ENCODE data around the gene SLC16A9. TPM values are rescaled to one million over a fixed set of nuclear protein-coding genes. Genes with fewer than 3 reads are reported as not detected.
A peak's percentile ranks its signal among the peaks of the same experiment; 100 is the strongest.

SLC16A9 gene
- total RNA-seq, 2 experiments from 2014 or later, result 0.16 TPM; not detected in 1

DNA sequence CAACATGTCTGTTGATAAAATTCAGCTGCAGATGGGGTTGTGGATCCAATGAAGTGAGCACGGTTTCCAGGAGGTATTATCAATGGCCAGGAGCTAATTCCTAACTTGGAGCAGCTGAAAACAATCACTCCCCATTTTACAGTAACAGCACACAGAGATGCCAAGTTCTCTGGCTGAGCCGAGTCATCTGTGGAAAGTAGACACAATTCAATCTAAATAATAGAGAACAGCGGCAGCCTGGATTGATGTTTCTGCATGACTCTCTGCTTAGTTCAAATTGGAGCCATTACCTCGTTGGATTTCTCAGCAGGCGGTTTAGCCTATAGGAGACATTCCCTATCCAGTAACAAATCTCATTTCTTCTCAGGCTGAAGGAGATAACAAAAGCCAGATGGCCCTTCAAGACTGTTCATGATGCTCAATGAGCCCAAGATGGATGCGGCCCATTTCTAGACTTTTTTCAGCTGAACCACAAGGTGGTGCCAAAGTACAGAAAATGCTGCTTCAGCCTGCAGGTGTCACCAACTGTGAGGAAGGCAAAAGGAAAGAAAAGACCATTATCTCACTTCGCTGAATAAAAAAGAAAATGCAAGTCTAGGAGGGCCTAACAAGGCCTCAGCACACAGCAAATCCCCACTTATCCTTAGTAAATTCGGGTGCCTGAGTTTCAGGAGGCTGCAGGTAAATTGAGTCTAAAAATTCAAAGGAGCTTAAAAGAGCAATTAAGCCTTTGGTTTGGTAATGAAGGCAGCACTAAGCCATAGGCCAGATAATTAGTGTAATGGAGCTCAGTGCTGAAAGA lies 83.7 kb downstream of the SLC16A9 start:
- no peak overlapping the region for H3K27ac Mint-ChIP-seq
- CTCF ChIA-PET, result interaction anchor here (0.6 to 2.1 kb wide), 19 partner anchors 15 to 584 kb away, joined by 3 to 9 read pairs (median 4); partner anchors contain the start of gene CCDC6
- H3K36me3 Mint-ChIP-seq, result no peaks in the 10 kb centered on the region
- ATAC-seq, result peak; percentile 83
- DNase-seq, result peak; percentile 54
- no peak overlapping the region for H3K4me3 Mint-ChIP-seq
- H3K27me3 Mint-ChIP-seq, result peaks cover 16% of the 10 kb centered on the region
- peaks cover 4% of the 10 kb centered on the region for H3K4me1 Mint-ChIP-seq
- no peaks in the 10 kb centered on the region for H3K9me3 Mint-ChIP-seq (ENCODE audit: low read depth)

DNA sequence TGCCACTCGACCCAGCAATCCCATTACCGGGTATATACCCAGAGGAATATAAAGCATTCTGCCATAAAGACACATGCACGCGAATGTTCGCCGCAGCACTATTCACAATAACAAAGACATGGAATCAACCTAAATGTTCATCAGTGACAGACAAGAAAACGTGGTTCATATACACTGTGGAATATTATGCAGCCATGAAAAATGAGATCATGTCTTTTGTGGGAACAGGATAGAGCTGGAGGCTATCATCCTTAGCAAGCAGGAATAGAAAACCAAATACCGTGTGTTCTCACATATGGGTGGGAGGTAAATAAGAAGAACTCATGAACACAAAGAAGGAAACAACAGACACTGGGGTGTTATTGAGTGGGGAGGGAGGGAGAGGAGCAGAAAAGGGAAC lies 84.7 kb downstream of the SLC16A9 start:
- Mint-ChIP-seq H3K36me3 (no peaks in the 10 kb centered on the region), H3K4me3 (no peak overlapping the region), H3K27ac (no peak overlapping the region), H3K4me1 (peaks cover 4% of the 10 kb centered on the region), H3K9me3 (ENCODE audit: low read depth) (no peaks in the 10 kb centered on the region), H3K27me3 (peaks cover 18% of the 10 kb centered on the region)
- DNase-seq, result no peak
- ATAC-seq, result no peak
- CTCF ChIA-PET, result interaction anchor here (0.9 to 2.1 kb wide), 6 partner anchors 14 to 673 kb away, joined by 3 to 8 read pairs (median 4); no protein-coding TSS in a partner anchor

DNA sequence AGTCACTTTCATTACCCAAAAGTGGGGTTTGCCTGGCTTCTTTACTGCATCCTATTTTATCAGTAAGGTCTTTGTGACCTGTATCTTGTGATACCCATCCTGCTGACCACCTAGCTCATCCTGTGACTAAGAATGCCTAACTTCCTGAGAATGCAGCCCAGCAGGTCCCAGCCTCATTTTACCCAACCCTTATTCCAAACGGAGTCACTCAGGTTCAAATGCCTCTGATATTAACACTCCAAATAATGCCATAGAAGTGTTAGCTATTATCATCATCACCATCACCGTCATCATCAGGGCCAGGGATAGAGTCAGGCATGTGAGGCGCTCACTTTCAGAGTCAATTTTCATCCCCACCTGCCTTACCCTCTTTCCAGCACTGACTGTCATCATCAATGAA lies 85.5 kb downstream of the SLC16A9 start:
- Mint-ChIP-seq H3K36me3 (no peaks in the 10 kb centered on the region), H3K27ac (no peak overlapping the region), H3K27me3 (peaks cover 13% of the 10 kb centered on the region), H3K4me1 (peaks cover 4% of the 10 kb centered on the region), H3K9me3 (ENCODE audit: low read depth) (no peaks in the 10 kb centered on the region), H3K4me3 (no peak overlapping the region)
- DNase-seq, result no peak
- ATAC-seq, result no peak
- CTCF ChIA-PET, result interaction anchor here (0.9 to 1.5 kb wide), 2 partner anchors 207 to 672 kb away, joined by 3 to 5 read pairs; no protein-coding TSS in a partner anchor

DNA sequence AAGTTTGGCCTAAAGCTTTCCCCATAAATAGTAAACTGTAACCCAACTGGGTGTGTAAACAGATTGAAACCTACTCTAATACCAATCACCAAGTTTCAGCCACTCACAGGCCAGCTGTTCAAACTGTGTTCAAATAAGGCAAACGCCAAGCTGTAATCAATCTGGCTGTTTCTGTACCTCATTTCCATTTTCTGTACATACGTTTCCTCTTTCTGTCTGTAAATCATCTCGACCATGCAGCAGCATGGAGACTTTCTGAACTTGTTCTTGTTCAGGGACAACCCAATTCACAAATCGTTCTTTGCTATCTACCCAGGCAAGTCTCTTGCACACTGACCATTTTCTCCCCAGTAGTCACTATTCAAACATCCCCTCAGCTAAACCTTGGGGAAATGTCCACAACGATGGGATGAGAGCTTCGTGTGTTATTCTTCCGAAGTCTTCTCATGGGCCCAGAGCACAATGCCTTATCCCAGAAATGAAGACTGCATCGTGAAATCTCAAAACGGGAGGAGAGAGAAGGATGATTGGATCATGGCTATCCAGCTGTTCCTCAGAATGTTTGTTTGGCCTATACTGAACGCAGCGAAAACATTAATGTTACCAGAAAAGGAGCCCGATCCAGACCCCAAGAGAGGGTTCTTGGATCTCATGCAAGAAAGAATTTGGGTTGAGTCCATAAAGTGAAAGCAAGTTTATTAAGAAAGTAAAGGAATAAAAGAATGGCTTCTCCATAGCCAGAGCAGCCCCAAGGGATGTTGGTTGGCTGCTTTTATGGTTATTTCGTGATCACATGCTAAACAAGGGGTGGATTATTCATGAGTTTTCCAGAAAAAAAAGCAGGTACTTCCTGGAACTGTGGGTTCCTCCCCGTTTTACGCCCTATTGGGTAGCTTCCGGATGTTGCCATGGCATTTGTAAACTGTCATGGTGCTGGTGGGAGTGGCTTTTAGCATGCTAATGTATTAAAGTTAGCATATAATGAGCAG lies 86.2 kb downstream of the SLC16A9 start:
- Mint-ChIP-seq H3K27me3 (peaks cover 10% of the 10 kb centered on the region), H3K36me3 (no peaks in the 10 kb centered on the region), H3K4me3 (no peak overlapping the region), H3K27ac (no peak overlapping the region), H3K9me3 (ENCODE audit: low read depth) (no peaks in the 10 kb centered on the region), H3K4me1 (peaks cover 4% of the 10 kb centered on the region)
- ATAC-seq (no peak), DNase-seq (no peak)
- CTCF ChIA-PET, result interaction anchor here (0.9 to 1.6 kb wide), 10 partner anchors 43 to 848 kb away, joined by 3 to 9 read pairs (median 3); no protein-coding TSS in a partner anchor

DNA sequence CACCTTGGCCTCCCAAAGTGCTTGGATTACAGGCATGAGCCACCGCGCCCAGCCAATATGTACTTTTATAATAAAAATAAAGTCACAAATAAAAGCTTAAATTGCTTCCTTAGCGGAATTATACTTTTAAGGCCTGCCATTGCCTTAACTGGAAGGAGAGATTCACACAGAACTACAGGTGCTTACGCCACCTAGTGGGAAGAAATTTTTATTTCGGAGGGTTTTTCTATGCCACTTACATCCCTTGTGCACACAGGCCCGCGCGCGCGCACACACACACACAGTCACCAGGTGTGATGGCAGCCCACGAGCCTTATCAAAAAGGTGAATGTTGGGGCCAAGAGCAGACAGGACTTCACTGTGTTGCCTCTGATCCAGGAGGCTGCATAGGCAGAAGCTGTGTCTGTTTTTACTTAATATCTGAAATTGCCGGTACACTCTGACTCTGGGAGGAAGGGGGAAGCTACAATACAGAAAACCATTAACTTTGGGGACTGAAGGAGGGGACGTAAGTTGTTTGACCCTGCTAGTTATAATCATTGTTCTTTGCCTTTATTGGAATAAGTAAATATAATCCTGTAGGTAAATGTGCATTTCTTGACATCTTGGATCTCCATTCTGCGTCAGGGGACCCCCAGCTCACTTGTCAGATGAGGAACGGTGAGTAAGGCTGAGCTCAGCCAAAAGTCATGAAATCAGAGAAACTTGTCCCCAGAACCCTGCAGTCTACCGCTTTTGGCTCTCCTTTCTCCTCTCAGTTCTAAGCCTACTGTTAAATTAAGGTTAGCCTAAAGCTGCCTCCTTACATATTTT lies 87.1 kb downstream of the SLC16A9 start:
- peaks cover 11% of the 10 kb centered on the region for H3K27me3 Mint-ChIP-seq
- no peak overlapping the region for H3K4me3 Mint-ChIP-seq
- H3K4me1 Mint-ChIP-seq, result peaks cover 4% of the 10 kb centered on the region
- H3K9me3 Mint-ChIP-seq (ENCODE audit: low read depth), result no peaks in the 10 kb centered on the region
- CTCF ChIA-PET, result interaction anchor here (0.7 to 1.6 kb wide), 10 partner anchors 44 to 847 kb away, joined by 3 to 9 read pairs (median 3); no protein-coding TSS in a partner anchor
- H3K27ac Mint-ChIP-seq, result no peak overlapping the region
- DNase-seq, result peak; percentile 42
- H3K36me3 Mint-ChIP-seq, result no peaks in the 10 kb centered on the region
- ATAC-seq, result peak; percentile 36

DNA sequence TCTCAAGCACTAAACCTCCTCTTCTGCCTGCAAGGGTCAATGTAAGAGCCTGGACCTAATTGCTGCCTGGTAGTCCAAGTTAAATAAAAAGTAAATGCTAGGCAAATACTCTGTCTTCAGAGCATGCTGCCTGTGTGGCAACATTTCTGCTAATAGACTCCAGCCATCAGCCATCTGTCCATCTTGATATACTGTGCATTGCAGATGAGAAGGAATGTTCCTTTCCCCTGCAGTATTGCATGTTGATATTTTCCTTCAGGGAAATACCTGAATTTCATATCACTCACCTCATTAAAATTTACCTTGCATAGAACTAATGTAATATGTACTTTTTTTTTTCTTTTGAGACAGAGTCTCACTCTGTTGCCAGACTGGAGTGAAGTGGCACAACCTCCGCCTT lies 87.9 kb downstream of the SLC16A9 start:
- no peak overlapping the region for H3K4me3 Mint-ChIP-seq
- CTCF ChIA-PET, result interaction anchor here (0.7 to 1.6 kb wide), 6 partner anchors 45 to 670 kb away, joined by 3 to 4 read pairs (median 3); no protein-coding TSS in a partner anchor
- no peak overlapping the region for H3K27ac Mint-ChIP-seq
- H3K9me3 Mint-ChIP-seq (ENCODE audit: low read depth), result no peaks in the 10 kb centered on the region
- peaks cover 4% of the 10 kb centered on the region for H3K4me1 Mint-ChIP-seq
- ATAC-seq, result no peak
- DNase-seq, result no peak
- H3K27me3 Mint-ChIP-seq, result peaks cover 13% of the 10 kb centered on the region
- H3K36me3 Mint-ChIP-seq, result no peaks in the 10 kb centered on the region

DNA sequence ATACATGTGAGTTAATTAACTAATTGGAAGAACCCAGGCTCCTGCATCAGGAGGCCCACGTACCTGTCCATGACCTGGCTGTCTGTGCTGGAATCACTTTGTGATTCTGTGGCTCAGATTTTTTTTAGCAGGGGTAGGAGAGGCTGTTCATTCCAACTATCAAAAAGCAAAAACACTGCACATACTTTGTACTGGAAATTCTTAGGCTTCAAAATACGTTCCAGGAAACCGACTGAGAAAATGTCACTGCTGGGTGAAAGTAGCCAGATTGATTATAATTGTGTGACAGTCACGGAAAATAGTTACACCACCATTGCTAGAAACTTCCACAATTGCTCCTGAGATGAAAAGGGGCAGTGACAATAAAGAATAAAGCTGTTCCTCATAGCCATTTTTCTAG lies 91.0 kb downstream of the SLC16A9 start:
- Mint-ChIP-seq H3K27ac (no peak overlapping the region), H3K36me3 (no peaks in the 10 kb centered on the region), H3K4me1 (no peaks in the 10 kb centered on the region), H3K4me3 (no peak overlapping the region), H3K27me3 (peaks cover 13% of the 10 kb centered on the region), H3K9me3 (ENCODE audit: low read depth) (no peaks in the 10 kb centered on the region)
- no peak for DNase-seq
- no peak for ATAC-seq
- CTCF ChIA-PET, result no interaction called here

DNA sequence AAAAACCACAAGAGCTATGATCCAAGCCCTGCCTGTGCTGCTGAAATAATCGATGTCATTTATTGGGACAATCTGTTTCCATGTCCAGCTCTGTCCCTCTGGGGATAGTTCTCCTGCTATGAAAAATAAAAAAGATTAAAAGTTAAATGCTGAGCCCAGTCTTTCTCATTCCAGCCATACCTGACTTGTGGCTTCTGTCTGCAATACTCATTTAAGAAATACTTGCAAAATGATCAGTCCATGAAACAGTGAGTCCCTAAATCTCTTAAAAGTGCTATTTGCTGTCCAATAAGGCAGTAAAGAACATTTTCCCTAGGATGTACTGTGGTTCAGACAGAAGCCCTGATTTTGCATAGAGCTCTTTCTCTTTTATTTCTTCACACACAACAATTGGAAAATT lies 91.7 kb downstream of the SLC16A9 start:
- Mint-ChIP-seq H3K27me3 (peaks cover 13% of the 10 kb centered on the region), H3K36me3 (no peaks in the 10 kb centered on the region), H3K9me3 (ENCODE audit: low read depth) (no peaks in the 10 kb centered on the region), H3K4me1 (no peaks in the 10 kb centered on the region), H3K27ac (no peak overlapping the region), H3K4me3 (no peak overlapping the region)
- no peak for ATAC-seq
- CTCF ChIA-PET, result no interaction called here
- DNase-seq, result no peak

DNA sequence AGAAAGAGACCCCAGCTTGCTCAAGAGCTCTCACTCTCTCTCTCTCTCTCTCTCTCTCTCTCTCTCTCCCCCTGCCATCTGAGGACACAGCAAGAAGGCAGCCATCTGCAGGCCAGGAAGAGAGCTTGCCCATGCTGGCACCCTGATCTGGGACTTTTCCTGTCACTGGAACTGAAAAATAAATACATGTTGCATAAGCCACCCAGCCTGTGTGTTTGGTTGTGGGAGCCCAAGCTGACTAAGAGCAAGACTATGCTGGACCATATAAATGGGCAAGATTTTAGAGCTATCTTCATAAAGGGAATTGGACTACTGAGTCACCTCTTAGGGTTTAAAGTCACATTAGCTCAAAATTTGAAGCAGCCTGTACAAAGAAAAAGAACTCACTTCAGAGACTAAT lies 98.6 kb downstream of the SLC16A9 start:
- H3K36me3 Mint-ChIP-seq, result no peaks in the 10 kb centered on the region
- H3K27ac Mint-ChIP-seq, result no peak overlapping the region
- H3K4me1 Mint-ChIP-seq, result no peaks in the 10 kb centered on the region
- H3K4me3 Mint-ChIP-seq, result no peak overlapping the region
- DNase-seq (no peak), ATAC-seq (no peak)
- peaks cover 6% of the 10 kb centered on the region for H3K27me3 Mint-ChIP-seq
- CTCF ChIA-PET, result interaction anchor here (1.2 kb wide), 1 partner anchor 14 kb away, joined by 5 read pairs; no protein-coding TSS in a partner anchor
- no peaks in the 10 kb centered on the region for H3K9me3 Mint-ChIP-seq (ENCODE audit: low read depth)

DNA sequence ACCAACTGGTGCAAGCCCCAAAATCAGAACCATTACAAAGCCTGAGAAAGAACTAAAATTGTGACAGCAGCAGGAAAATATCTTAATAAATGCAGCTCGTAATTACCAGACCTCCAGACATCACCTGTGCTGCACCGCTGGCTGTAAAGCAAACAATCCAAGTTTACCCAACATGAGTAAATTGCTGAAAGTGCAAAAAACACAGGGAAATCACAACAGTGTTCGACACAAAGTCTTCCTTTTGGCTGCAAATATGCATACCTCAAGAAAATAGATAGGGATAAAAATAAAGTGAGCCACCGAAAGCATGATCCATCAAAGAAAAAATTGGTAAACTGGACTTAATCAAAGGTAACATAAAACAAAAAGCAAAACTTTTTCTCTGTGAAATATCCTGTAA lies 101.7 kb downstream of the SLC16A9 start:
- H3K27me3 Mint-ChIP-seq, result peaks cover 6% of the 10 kb centered on the region
- no peak overlapping the region for H3K4me3 Mint-ChIP-seq
- no peak overlapping the region for H3K27ac Mint-ChIP-seq
- CTCF ChIA-PET, result no interaction called here
- ATAC-seq, result no peak
- H3K36me3 Mint-ChIP-seq, result no peaks in the 10 kb centered on the region
- H3K4me1 Mint-ChIP-seq, result no peaks in the 10 kb centered on the region
- H3K9me3 Mint-ChIP-seq (ENCODE audit: low read depth), result no peaks in the 10 kb centered on the region
- no peak for DNase-seq

DNA sequence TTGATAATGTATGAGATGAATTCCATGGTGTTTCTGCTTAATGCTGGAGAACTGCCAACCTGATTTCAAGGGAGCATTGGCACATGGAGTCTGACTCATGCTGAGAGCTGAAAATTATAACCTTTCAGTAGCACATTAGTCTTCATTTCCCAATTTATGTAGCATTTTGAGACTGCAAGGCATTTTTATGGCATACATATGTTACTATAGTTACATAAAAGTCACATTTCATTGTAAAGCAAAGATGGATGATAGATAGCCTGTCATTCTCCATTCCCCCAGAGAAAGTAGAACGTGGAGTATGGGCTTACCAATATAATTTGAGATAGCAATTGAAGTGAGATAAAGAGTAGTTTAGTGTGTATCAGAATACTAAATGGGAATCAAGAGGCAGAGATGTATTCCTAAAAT lies 103.1 kb downstream of the SLC16A9 start:
- peaks cover 6% of the 10 kb centered on the region for H3K27me3 Mint-ChIP-seq

DNA sequence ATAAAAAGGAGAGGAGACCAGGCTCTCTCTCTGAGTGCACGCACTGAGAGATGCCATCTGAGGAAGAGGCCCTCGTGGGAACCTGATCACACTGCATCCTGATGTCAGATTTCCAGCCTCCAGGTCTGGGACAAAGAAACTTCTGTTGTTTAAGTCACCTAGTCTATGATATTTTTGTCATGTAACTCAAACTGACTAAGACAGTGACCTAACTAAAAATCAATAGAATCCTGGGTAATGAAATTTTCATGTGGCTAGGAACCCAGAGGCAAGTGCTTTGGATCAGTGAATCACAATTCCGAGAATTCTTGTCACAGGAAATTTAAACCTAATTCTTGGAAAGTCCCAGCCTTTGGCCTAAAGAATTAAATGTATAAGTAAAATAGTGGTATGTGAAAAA lies 107.7 kb downstream of the SLC16A9 start:
- H3K9me3 Mint-ChIP-seq (ENCODE audit: low read depth), result no peaks in the 10 kb centered on the region
- CTCF ChIA-PET, result no interaction called here
- H3K27ac Mint-ChIP-seq, result no peak overlapping the region
- H3K27me3 Mint-ChIP-seq, result no peaks in the 10 kb centered on the region
- H3K4me1 Mint-ChIP-seq, result no peaks in the 10 kb centered on the region
- H3K36me3 Mint-ChIP-seq, result no peaks in the 10 kb centered on the region
- no peak overlapping the region for H3K4me3 Mint-ChIP-seq
- DNase-seq, result no peak
- ATAC-seq, result no peak

More for the DNA sequence above, 103.1 kb downstream of the SLC16A9 start:
- DNase-seq (no peak), ATAC-seq (no peak)
- H3K27ac Mint-ChIP-seq, result no peak overlapping the region
- H3K36me3 Mint-ChIP-seq, result no peaks in the 10 kb centered on the region
- no peaks in the 10 kb centered on the region for H3K4me1 Mint-ChIP-seq
- CTCF ChIA-PET, result no interaction called here
- no peaks in the 10 kb centered on the region for H3K9me3 Mint-ChIP-seq (ENCODE audit: low read depth)
- no peak overlapping the region for H3K4me3 Mint-ChIP-seq
